ENCODE data around the gene TBXA2R. TPM values are rescaled to one million over a fixed set of nuclear protein-coding genes. Genes with fewer than 3 reads are reported as not detected.

TBXA2R gene
- total and polyA plus RNA-seq, 2 of the 8 experiments (the other 6 are each of a cell fraction or from before 2014, with no cell fraction given) = 0.39 to 0.50 TPM

GRCh38 chr19:3642987-3643673 lies 36.5 kb upstream of the TBXA2R start (continued):
- TF ChIP-seq CTBP2 (IDR thresholded peaks at IDR 0.05; ENCODE audit: borderline replicate concordance, insufficient read depth, insufficient read length, low read length) (no peak), GTF2F1 (IDR thresholded peaks at IDR 0.05; ENCODE audit: borderline replicate concordance, low read depth, low read length) (no peak), POLR2AphosphoS5 (IDR thresholded peaks at IDR 0.05; ENCODE audit: low read depth, low read length) (no peak)
